ENCODE data around the gene STARD8.

DNA sequence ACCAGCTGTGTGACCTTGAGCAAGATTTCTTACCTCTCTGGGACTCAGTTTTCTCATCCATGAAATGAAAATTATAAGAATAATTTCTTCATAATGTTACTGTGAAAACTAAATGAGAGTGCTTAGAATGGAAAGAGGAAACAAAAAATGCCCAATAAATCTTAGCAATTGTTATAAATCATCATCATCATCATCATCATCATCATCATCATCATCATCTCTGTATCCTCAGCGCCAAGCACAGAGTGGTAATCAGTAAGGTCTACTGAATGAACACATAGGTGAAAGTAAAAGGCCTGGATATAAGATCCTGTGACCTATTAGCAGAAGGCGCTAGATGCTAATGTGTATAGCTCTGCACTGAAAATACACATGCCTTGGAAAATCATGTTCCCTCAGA is 6.8 kb upstream of the STARD8 start:
- TF ChIP-seq, protein P1, sequence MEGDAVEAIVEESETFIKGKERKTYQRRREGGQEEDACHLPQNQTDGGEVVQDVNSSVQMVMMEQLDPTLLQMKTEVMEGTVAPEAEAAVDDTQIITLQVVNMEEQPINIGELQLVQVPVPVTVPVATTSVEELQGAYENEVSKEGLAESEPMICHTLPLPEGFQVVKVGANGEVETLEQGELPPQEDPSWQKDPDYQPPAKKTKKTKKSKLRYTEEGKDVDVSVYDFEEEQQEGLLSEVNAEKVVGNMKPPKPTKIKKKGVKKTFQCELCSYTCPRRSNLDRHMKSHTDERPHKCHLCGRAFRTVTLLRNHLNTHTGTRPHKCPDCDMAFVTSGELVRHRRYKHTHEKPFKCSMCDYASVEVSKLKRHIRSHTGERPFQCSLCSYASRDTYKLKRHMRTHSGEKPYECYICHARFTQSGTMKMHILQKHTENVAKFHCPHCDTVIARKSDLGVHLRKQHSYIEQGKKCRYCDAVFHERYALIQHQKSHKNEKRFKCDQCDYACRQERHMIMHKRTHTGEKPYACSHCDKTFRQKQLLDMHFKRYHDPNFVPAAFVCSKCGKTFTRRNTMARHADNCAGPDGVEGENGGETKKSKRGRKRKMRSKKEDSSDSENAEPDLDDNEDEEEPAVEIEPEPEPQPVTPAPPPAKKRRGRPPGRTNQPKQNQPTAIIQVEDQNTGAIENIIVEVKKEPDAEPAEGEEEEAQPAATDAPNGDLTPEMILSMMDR (IDR thresholded peaks at IDR 0.05), result no peak
- TF ChIP-seq POLR2A (IDR thresholded peaks at IDR 0.05), result no peak

All from testis (tissue), 2 donors.